ENCODE results near the gene CIZ1. TPM values are rescaled to one million over a fixed set of nuclear protein-coding genes. Genes with fewer than 3 reads are reported as not detected.

Gene CIZ1
- total RNA-seq, 1 experiment from 2014 or later = 104 TPM

- TF ChIP-seq CTCF (conservative IDR thresholded peaks at IDR 0.05) = no peak
- Histone ChIP-seq H3K27me3 (ENCODE audit: insufficient read depth, low read length) (no peaks in the 10 kb centered on the region), H2AK5ac (ENCODE audit: insufficient read length, low read length) (no peak overlapping the region), H3K23ac (ENCODE audit: insufficient read length, low read depth, low read length) (no peak overlapping the region), H3K14ac (ENCODE audit: insufficient read depth, low read length) (no peak overlapping the region), H2BK15ac (ENCODE audit: low read depth, low read length) (no peak overlapping the region), H3T11ph (ENCODE audit: low read length) (no peak overlapping the region), H3K27ac (ENCODE audit: insufficient read length, low read depth, low read length) (no peak overlapping the region), H3K9ac (ENCODE audit: extremely low read depth, insufficient read length, low read length) (no peak overlapping the region), H2AFZ (ENCODE audit: low read length) (no peak overlapping the region), H4K8ac (replicated peaks; ENCODE audit: insufficient read length, low read depth, low read length) (no peak overlapping the region), H2BK20ac (ENCODE audit: low read depth, low read length, poor library complexity, severe bottlenecking) (no peak overlapping the region), H3K4me1 (ENCODE audit: insufficient read depth, low read length) (no peaks in the 10 kb centered on the region; the same call in 1 of the 2 replicates), H3K79me1 (ENCODE audit: insufficient read depth, low read depth, low read length, poor library complexity, severe bottlenecking) (no peaks in the 10 kb centered on the region), H4K20me1 (ENCODE audit: control insufficient read depth, insufficient read depth, insufficient read length) (no peaks in the 10 kb centered on the region), H4K91ac (ENCODE audit: insufficient read length, low read depth, low read length) (no peak overlapping the region), H4K5ac (ENCODE audit: insufficient read length, low read depth, low read length) (no peak overlapping the region), H3K79me2 (ENCODE audit: insufficient read depth, low read length) (no peaks in the 10 kb centered on the region), H3K56ac (ENCODE audit: insufficient read length, low read depth, low read length) (no peak overlapping the region), H2BK12ac (ENCODE audit: insufficient read length, low read depth, low read length) (no peak overlapping the region), H3K4ac (ENCODE audit: low read depth, low read length) (no peak overlapping the region), H3K18ac (ENCODE audit: insufficient read length, low read depth, low read length) (no peak overlapping the region), H3K4me2 (ENCODE audit: insufficient read depth, insufficient read length, low read length) (no peak overlapping the region), H3K23me2 (ENCODE audit: insufficient read length, low read depth, low read length, poor library complexity, severe bottlenecking) (peaks cover 7% of the 10 kb centered on the region), H2BK5ac (ENCODE audit: insufficient read length, low read length) (no peak overlapping the region), H2BK120ac (ENCODE audit: low read depth, low read length, poor library complexity, severe bottlenecking) (no peak overlapping the region), H3K9me3 (ENCODE audit: control insufficient read depth, low read depth, low read length) (no peaks in the 10 kb centered on the region)
- Mint-ChIP-seq H3K4me3 (no peak overlapping the region), H3K27ac (no peak overlapping the region; a peak in 1 of 7 replicates), H3K4me1 (peaks cover 6 to 8% of the 10 kb centered on the region in 2 experiments), H3K27me3 (ENCODE audit: low read depth) (no peaks in the 10 kb centered on the region), H3K9me3 (no peaks in the 10 kb centered on the region), H3K36me3 (ENCODE audit: insufficient read depth in 1 of 3, low read depth in 3 of 3) (peaks cover 15 to 58% (median 38%) of the 10 kb centered on the region in 3 experiments)
- WGBS (ENCODE audit: extremely low coverage, insufficient read length, low lambda C conversion rate) = no CpG with 5 or more reads among the region's 10 CpGs
- DNase-seq = no peak
Measured at GRCh38 chr9:128163523-128164306, 27.7 kb downstream of the CIZ1 start.

All from H9 (cell line).